ENCODE results near the gene TNFRSF1A. TPM values are rescaled to one million over a fixed set of nuclear protein-coding genes. Genes with fewer than 3 reads are reported as not detected.

TNFRSF1A gene
- total RNA-seq = 38.5 TPM
- 10 to 100 TPM; 25.6 to 39.5 (median 31.0) TPM for polyA plus RNA-seq

DNA sequence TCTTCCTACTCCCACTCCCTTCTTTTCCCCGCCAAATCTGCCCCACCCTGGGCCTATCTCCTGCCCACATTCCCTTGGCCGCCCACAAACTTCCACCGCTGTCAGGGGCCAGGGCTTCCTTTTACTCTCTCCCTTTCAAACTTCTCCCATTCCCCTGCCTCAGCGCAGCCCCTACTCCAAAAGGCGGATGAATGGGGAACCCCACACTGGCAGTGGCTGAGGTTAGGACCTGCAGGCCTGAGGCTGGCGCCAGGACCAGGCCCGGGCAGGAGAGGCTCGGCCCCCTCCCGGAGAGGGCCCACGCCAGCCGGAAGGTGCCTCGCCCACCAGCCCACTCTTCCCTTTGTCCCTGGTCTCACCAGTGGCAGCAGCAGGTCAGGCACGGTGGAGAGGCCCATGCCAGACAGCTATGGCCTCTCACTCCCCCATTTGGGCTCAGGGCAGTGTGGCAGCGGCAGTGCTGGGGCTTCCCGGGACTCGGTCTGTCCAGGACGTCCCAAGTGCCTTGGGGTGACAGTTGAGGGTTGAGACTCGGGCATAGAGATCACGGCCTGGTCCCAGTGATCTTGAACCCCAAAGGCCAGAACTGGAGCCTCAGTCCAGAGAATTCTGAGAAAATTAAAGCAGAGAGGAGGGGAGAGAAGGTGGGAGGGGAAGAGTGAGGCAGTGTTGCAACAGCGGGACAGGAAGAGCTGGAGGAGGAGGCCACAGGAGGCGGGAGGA, at the start of gene TNFRSF1A:
Gene TNFRSF1A, minus strand, starts transcription at position 660 of the 723 bp plus-strand sequence. Its CDS starts 262 bp downstream, at position 398.
- H3K36me3 Mint-ChIP-seq = no peaks in the 10 kb centered on the region
- H3K9me3 ChIP-seq (ENCODE audit: control insufficient read depth in 2 of 2, low read length in 2 of 2) = no peaks in the 10 kb centered on the region
- H3K36me3 ChIP-seq (ENCODE audit: control insufficient read depth, insufficient read depth, low read length) = peaks cover 2% of the 10 kb centered on the region
- peak within 1 kb of the TSS; percentile 94 for H3K4me3 ChIP-seq (ENCODE audit: low read depth, low read length)
- no peaks in the 10 kb centered on the region for H3K27me3 Mint-ChIP-seq
- H3K27ac ChIP-seq (ENCODE audit: insufficient read depth, low read length, poor library complexity, severe bottlenecking) = peak within 1 kb of the TSS; percentile 90
- no peaks in the 10 kb centered on the region for H3K27me3 ChIP-seq (ENCODE audit: control insufficient read depth, insufficient read depth, low read length)
- H3K4me1 Mint-ChIP-seq = peaks cover 5 to 42% (median 28%) of the 10 kb centered on the region in 4 donors
- peaks cover 68% of the 10 kb centered on the region for H3K4me1 ChIP-seq (ENCODE audit: control insufficient read depth, insufficient read depth, low read length, poor library complexity, severe bottlenecking)
- no peak within 1 kb of the TSS for H3K27ac Mint-ChIP-seq
- H3K4me3 Mint-ChIP-seq = no peak within 1 kb of the TSS
- ATAC-seq (ENCODE audit: low read depth in 2 of 2) (peak in 1 of 2 donors; percentile 25), DNase-seq (peak in 2 of 3 donors; percentile 55 to 67)
- H3K9me3 Mint-ChIP-seq = no peaks in the 10 kb centered on the region

DNA sequence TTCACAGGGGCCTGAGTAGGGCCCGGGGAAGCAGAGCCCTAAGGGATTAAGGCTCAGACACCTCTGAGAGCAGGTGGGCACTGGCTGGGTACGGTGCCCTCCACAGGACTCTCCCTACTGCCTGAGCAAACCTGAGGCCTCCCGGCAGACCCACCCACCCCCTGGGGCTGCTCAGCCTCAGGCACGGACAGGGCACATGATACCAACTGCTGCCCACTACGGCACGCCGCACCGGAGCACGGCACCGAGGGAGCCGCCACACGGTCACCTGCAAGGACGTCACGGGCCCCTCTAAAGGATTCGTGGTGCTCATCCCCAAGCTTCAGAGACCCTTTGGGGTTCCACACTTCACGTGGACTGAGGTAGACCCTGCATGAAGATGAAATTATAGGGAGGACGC, 49.1 kb upstream of the TNFRSF1A start:
- DNase-seq = no peak
- Mint-ChIP-seq H3K9me3 (no peaks in the 10 kb centered on the region), H3K4me3 (no peak overlapping the region), H3K4me1 (no peaks in the 10 kb centered on the region), H3K27ac (peak overlapping the region in 1 of 3 donors; percentile 65), H3K27me3 (peaks cover 34% of the 10 kb centered on the region), H3K36me3 (no peaks in the 10 kb centered on the region)
- Histone ChIP-seq H3K4me3 (ENCODE audit: low read depth, low read length) (no peak overlapping the region), H3K27me3 (ENCODE audit: control insufficient read depth, insufficient read depth, low read length) (no peaks in the 10 kb centered on the region), H3K27ac (ENCODE audit: insufficient read depth, low read length, poor library complexity, severe bottlenecking) (no peak overlapping the region), H3K4me1 (ENCODE audit: control insufficient read depth, insufficient read depth, low read length, poor library complexity, severe bottlenecking) (no peaks in the 10 kb centered on the region), H3K9me3 (ENCODE audit: control insufficient read depth in 2 of 2, low read length in 2 of 2) (no peaks in the 10 kb centered on the region), H3K36me3 (ENCODE audit: control insufficient read depth, insufficient read depth, low read length) (no peaks in the 10 kb centered on the region)
- ATAC-seq (ENCODE audit: low read depth in 2 of 2) = no peak

DNA sequence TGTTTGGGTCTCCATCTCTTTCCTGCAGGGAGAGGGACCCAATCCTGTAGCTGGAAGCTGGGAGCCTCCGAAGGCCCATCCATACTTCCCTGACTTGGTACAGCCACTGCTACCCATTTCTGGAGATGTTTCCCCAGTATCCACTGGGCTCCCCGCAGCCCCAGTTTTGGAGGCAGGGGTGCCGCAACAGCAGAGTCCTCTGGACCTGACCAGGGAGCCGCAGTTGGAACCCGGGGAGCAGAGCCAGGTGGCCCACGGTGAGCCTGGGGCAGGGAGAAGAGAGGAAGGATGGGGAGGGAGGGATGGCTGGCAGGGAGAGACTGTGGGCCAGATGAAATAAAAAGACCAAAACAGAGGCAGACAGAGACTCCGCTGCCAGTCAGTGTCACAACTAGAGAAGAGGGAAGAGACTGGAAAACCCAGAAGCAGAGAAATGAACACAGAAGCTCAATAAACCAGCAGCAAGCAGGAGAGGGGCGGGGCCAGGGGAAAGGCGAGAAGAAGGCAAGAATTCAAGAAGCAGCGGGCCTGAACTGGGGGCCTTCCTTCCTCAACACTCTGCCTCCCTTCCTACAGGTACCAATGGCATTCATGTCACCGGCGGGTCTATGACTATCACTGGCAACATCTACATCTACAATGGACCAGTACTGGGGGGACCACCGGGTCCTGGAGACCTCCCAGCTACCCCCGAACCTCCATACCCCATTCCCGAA, 48.4 kb upstream of the TNFRSF1A start:
- Mint-ChIP-seq H3K27ac (no peak overlapping the region), H3K9me3 (no peaks in the 10 kb centered on the region), H3K4me3 (no peak overlapping the region), H3K4me1 (no peaks in the 10 kb centered on the region), H3K27me3 (peaks cover 39% of the 10 kb centered on the region), H3K36me3 (no peaks in the 10 kb centered on the region)
- H3K4me1 ChIP-seq (ENCODE audit: control insufficient read depth, insufficient read depth, low read length, poor library complexity, severe bottlenecking) = no peaks in the 10 kb centered on the region
- H3K9me3 ChIP-seq (ENCODE audit: control insufficient read depth in 2 of 2, low read length in 2 of 2) = no peaks in the 10 kb centered on the region
- no peaks in the 10 kb centered on the region for H3K27me3 ChIP-seq (ENCODE audit: control insufficient read depth, insufficient read depth, low read length)
- DNase-seq (no peak), ATAC-seq (ENCODE audit: low read depth in 2 of 2) (no peak)
- no peak overlapping the region for H3K4me3 ChIP-seq (ENCODE audit: low read depth, low read length)
- no peaks in the 10 kb centered on the region for H3K36me3 ChIP-seq (ENCODE audit: control insufficient read depth, insufficient read depth, low read length)
- no peak overlapping the region for H3K27ac ChIP-seq (ENCODE audit: insufficient read depth, low read length, poor library complexity, severe bottlenecking)

DNA sequence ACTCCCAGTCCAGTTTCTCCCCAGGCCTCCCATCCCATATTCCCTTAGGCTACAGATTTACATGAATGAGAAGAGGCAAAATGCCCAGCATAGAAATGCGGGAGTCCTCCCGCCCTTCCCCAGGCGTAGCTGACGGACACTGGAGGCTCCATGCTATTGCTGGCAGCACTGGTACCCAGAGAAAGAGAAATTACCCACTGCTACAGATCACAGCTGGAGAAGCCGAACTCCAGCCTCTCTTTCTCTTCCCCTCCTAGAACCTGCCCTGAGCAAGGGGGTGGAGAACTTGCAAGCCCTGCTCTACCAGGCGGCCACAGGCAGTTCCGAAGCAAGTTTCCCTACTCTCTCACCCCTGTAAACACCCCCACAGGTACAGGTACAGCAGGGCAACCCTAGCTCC, 45.7 kb upstream of the TNFRSF1A start:
- Histone ChIP-seq H3K27me3 (ENCODE audit: control insufficient read depth, insufficient read depth, low read length) (peaks cover 5% of the 10 kb centered on the region), H3K4me3 (ENCODE audit: low read depth, low read length) (no peak overlapping the region), H3K4me1 (ENCODE audit: control insufficient read depth, insufficient read depth, low read length, poor library complexity, severe bottlenecking) (peaks cover 9% of the 10 kb centered on the region), H3K27ac (ENCODE audit: insufficient read depth, low read length, poor library complexity, severe bottlenecking) (no peak overlapping the region), H3K36me3 (ENCODE audit: control insufficient read depth, insufficient read depth, low read length) (no peaks in the 10 kb centered on the region), H3K9me3 (ENCODE audit: control insufficient read depth in 2 of 2, low read length in 2 of 2) (no peaks in the 10 kb centered on the region)
- no peak for ATAC-seq (ENCODE audit: low read depth in 2 of 2)
- no peak overlapping the region for H3K4me3 Mint-ChIP-seq
- peaks cover 43% of the 10 kb centered on the region for H3K27me3 Mint-ChIP-seq
- H3K36me3 Mint-ChIP-seq = no peaks in the 10 kb centered on the region
- peaks cover 0 to 8% (median 0%) of the 10 kb centered on the region in 4 donors for H3K4me1 Mint-ChIP-seq
- DNase-seq = no peak
- H3K27ac Mint-ChIP-seq = no peak overlapping the region
- H3K9me3 Mint-ChIP-seq = no peaks in the 10 kb centered on the region

DNA sequence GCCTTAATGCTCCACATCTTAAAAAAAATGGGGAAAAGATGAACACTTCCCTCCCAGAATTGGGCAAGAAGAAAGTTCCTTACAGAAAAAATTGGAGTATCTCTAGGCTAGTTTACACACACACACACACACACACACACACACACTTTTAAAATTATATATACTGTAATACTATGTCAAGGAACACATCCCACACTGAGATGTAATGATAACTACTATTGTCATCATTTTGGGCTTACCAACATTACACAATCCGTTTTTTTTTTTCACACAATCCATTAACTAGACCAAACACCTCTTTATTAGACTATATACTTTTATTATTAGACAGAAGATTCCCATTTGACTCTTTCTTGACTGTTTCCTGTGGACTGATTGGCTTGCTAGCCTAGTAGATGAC, 44.6 kb upstream of the TNFRSF1A start:
- Histone ChIP-seq H3K27ac (ENCODE audit: insufficient read depth, low read length, poor library complexity, severe bottlenecking) (no peak overlapping the region), H3K27me3 (ENCODE audit: control insufficient read depth, insufficient read depth, low read length) (peaks cover 10% of the 10 kb centered on the region), H3K4me1 (ENCODE audit: control insufficient read depth, insufficient read depth, low read length, poor library complexity, severe bottlenecking) (peaks cover 9% of the 10 kb centered on the region), H3K36me3 (ENCODE audit: control insufficient read depth, insufficient read depth, low read length) (no peaks in the 10 kb centered on the region), H3K9me3 (ENCODE audit: control insufficient read depth in 2 of 2, low read length in 2 of 2) (no peaks in the 10 kb centered on the region), H3K4me3 (ENCODE audit: low read depth, low read length) (no peak overlapping the region)
- ATAC-seq (ENCODE audit: low read depth in 2 of 2) (no peak), DNase-seq (no peak)
- Mint-ChIP-seq H3K4me1 (peaks cover 0 to 8% (median 0%) of the 10 kb centered on the region in 4 donors), H3K4me3 (no peak overlapping the region), H3K27ac (no peak overlapping the region), H3K9me3 (no peaks in the 10 kb centered on the region), H3K27me3 (peaks cover 54% of the 10 kb centered on the region), H3K36me3 (no peaks in the 10 kb centered on the region)

DNA sequence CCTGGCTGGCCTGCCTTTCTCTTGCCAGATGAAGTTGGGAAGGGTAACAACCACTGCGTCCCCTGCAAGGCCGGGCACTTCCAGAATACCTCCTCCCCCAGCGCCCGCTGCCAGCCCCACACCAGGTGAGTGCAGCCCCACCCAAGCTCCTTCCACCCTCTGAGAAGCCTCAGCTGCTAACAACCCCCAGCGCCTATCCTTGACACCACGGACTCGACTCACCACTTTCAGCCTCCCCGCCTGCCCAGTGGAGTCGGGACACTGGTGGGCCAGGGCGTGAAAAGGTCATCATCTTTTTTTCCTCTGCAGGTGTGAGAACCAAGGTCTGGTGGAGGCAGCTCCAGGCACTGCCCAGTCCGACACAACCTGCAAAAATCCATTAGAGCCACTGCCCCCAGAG, 44.2 kb upstream of the TNFRSF1A start:
- Mint-ChIP-seq H3K27me3 (peaks cover 54% of the 10 kb centered on the region), H3K4me1 (peaks cover 0 to 8% (median 0%) of the 10 kb centered on the region in 4 donors), H3K27ac (peak overlapping the region in 1 of 3 donors; percentile 38), H3K4me3 (no peak overlapping the region), H3K36me3 (no peaks in the 10 kb centered on the region), H3K9me3 (no peaks in the 10 kb centered on the region)
- peaks cover 9% of the 10 kb centered on the region for H3K4me1 ChIP-seq (ENCODE audit: control insufficient read depth, insufficient read depth, low read length, poor library complexity, severe bottlenecking)
- H3K9me3 ChIP-seq (ENCODE audit: control insufficient read depth in 2 of 2, low read length in 2 of 2) = no peaks in the 10 kb centered on the region
- peaks cover 12% of the 10 kb centered on the region for H3K27me3 ChIP-seq (ENCODE audit: control insufficient read depth, insufficient read depth, low read length)
- ATAC-seq (ENCODE audit: low read depth in 2 of 2) (no peak), DNase-seq (no peak)
- no peak overlapping the region for H3K27ac ChIP-seq (ENCODE audit: insufficient read depth, low read length, poor library complexity, severe bottlenecking)
- H3K36me3 ChIP-seq (ENCODE audit: control insufficient read depth, insufficient read depth, low read length) = no peaks in the 10 kb centered on the region
- H3K4me3 ChIP-seq (ENCODE audit: low read depth, low read length) = no peak overlapping the region

DNA sequence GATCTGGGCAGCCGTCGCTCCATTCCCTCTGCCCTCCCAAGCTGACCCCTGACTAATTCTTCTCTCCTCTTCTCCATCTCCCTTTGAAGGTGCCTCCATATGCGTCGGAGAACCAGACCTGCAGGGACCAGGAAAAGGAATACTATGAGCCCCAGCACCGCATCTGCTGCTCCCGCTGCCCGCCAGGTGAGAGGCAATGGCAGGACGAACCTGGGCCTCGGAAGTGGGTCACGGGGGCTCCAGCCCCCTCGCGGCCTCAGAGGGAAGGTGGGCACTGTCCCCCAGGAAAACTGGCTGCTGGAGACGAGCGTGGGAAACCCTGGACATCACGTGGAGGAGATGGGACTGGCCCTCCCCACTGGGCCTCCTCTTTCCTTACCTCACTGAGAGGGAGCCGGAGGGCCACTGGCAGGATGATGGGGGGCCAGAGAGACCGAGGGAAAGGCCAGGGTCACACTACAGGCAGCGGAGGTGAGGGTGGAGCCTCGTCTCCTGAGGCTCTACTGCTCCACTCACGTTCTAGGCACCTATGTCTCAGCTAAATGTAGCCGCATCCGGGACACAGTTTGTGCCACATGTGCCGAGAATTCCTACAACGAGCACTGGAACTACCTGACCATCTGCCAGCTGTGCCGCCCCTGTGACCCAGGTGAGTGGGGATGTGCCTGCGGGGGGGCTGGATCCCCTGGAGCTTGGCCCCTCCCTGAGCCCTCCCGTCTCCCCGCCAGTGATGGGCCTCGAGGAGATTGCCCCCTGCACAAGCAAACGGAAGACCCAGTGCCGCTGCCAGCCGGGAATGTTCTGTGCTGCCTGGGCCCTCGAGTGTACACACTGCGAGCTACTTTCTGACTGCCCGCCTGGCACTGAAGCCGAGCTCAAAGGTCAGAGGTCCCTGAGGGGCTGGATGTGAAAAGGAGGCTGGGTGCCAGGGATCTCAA, 42.9 kb upstream of the TNFRSF1A start:
- Histone ChIP-seq H3K27ac (ENCODE audit: insufficient read depth, low read length, poor library complexity, severe bottlenecking) (no peak overlapping the region), H3K4me1 (ENCODE audit: control insufficient read depth, insufficient read depth, low read length, poor library complexity, severe bottlenecking) (peaks cover 9% of the 10 kb centered on the region), H3K27me3 (ENCODE audit: control insufficient read depth, insufficient read depth, low read length) (peaks cover 12% of the 10 kb centered on the region), H3K9me3 (ENCODE audit: control insufficient read depth in 2 of 2, low read length in 2 of 2) (no peaks in the 10 kb centered on the region), H3K4me3 (ENCODE audit: low read depth, low read length) (no peak overlapping the region), H3K36me3 (ENCODE audit: control insufficient read depth, insufficient read depth, low read length) (no peaks in the 10 kb centered on the region)
- ATAC-seq (ENCODE audit: low read depth in 2 of 2) (no peak), DNase-seq (no peak)
- H3K4me1 Mint-ChIP-seq = peaks cover 0 to 8% (median 0%) of the 10 kb centered on the region in 4 donors
- H3K9me3 Mint-ChIP-seq = peaks cover 0 to 2% (median 0%) of the 10 kb centered on the region in 7 donors
- peaks cover 60% of the 10 kb centered on the region for H3K27me3 Mint-ChIP-seq
- H3K4me3 Mint-ChIP-seq = peak overlapping the region in 1 of 4 donors; percentile 8
- no peaks in the 10 kb centered on the region for H3K36me3 Mint-ChIP-seq
- H3K27ac Mint-ChIP-seq = no peak overlapping the region

Measured in CD4-positive, CD25-positive, alpha-beta regulatory T cell (primary cell).